K562 (cell line): ENCODE data around the gene ZBTB16. TPM values are rescaled to one million over a fixed set of nuclear protein-coding genes. Genes with fewer than 3 reads are reported as not detected.

Experiments used
- ATAC-seq: fragments of 200-7000 bp; cut with Tn5 transposase; 3 replicates; pipeline ENCODE4 v1.9.1; 2020; ENCODE audit warnings: moderate library complexity
- BruUV-seq: library from RNA; stranded (reverse); fragments of 400-500 nt; replicated peaks from 2 replicates; lab custom pipeline; 2021; lab: Mats Ljungman, UMichigan
- CTCF ChIA-PET: fragments of 300-600 bp; formaldehyde crosslinking; extraction: SDS; loops from one replicate; lab custom pipeline; 2021; ENCODE audit warnings: low intra/inter-chr PET ratio; lab: Yijun Ruan, JAX
- POLR2A ChIA-PET: fragments of 300-600, 350-650 bp; sonication (Branson Sonifier 250); formaldehyde crosslinking; extraction: SDS; loops from one replicate; lab custom pipeline; 2021; ENCODE audit warnings: antibody characterized with exemption, inconsistent platforms; lab: Yijun Ruan, JAX
- DNase-seq, 4 experiments: peaks; one replicate each; pipeline versions ENCODE4 v3.0.0 to v3.0.0-alpha.2; 2011 to 2018; ENCODE audit warnings: low spot score in 3 of 4, mixed read lengths in 3 of 4; ENCODE audit errors: extremely low read depth in 1 of 4
- FAIRE-seq: peaks from 2 replicates; lab custom pipeline; 2011; peaks lifted over from hg19 to GRCh38; lab: Jason Lieb, UNC
- H2AFZ ChIP-seq: 2 replicates; pipeline ENCODE4 v1.6.0; 2011; ENCODE audit warnings: low read depth, low read length, control low read depth, inconsistent platforms
- H3K27ac ChIP-seq: fragments of 200-600 bp; 3 replicates; pipeline ENCODE4 v1.8.0; 2011; ENCODE audit warnings: low read depth, mild to moderate bottlenecking, control low read depth, inconsistent platforms, low read length, moderate library complexity, mixed read lengths; ENCODE audit errors: extremely low read depth
- H3K27me3 ChIP-seq, 2 experiments: fragments of 300-600 bp in 1 of 2; 2 replicates in 1 of 2; 3 replicates in 1 of 2; pipeline versions ENCODE4 v1.6.0 to v1.8.0; 2011; ENCODE audit warnings: inconsistent platforms in 2 of 2, low read length in 2 of 2, mild to moderate bottlenecking in 1 of 2, mixed read lengths in 1 of 2, moderate library complexity in 1 of 2; ENCODE audit not compliant: control insufficient read depth in 2 of 2, insufficient read depth in 2 of 2
- H3K36me3 ChIP-seq: fragments of 300-600 bp; 3 replicates; pipeline ENCODE4 v1.8.0; 2011; ENCODE audit warnings: mild to moderate bottlenecking, low read length, inconsistent platforms; ENCODE audit not compliant: control insufficient read depth, insufficient read depth
- H3K4me1 ChIP-seq, 2 experiments: fragments of 200-600 bp in 1 of 2; replicated peaks in 1 of 2; 2 replicates in 1 of 2; 3 replicates in 1 of 2; pipeline versions ENCODE4 v1.5.1 to v1.8.0; 2011; ENCODE audit warnings: inconsistent platforms in 2 of 2, low read length in 2 of 2, mild to moderate bottlenecking in 1 of 2, mixed read lengths in 1 of 2, moderate library complexity in 1 of 2; ENCODE audit not compliant: control insufficient read depth in 2 of 2, insufficient read depth in 2 of 2
- H3K4me2 ChIP-seq: 2 replicates; pipeline ENCODE4 v1.6.1; 2011; ENCODE audit warnings: low read length, control low read depth, inconsistent platforms, mixed read lengths; ENCODE audit not compliant: insufficient read depth
- H3K4me3 ChIP-seq: fragments of 200-600 bp; sonication (generic), shearing (Covaris generic); 2 replicates; pipeline ENCODE4 v1.5.1; 2016; ENCODE audit warnings: control low read depth, inconsistent platforms
- H3K79me2 ChIP-seq: fragments of 200-600 bp; 3 replicates; pipeline ENCODE4 v1.8.0; 2011; ENCODE audit warnings: low read length, inconsistent platforms; ENCODE audit not compliant: control insufficient read depth, insufficient read depth
- H3K9ac ChIP-seq, 2 experiments: 2 replicates each; pipeline versions ENCODE4 v1.6.0 to v1.6.1; 2011; ENCODE audit warnings: low read depth in 2 of 2, low read length in 2 of 2, control low read depth in 1 of 2, inconsistent platforms in 1 of 2, mild to moderate bottlenecking in 1 of 2, mixed read lengths in 1 of 2; ENCODE audit not compliant: insufficient read depth in 1 of 2
- H3K9me1 ChIP-seq: one replicate; pipeline ENCODE4 v1.6.0; 2011; ENCODE audit warnings: inconsistent platforms, mild to moderate bottlenecking, low read length, moderate library complexity; ENCODE audit not compliant: control insufficient read depth, insufficient read depth
- H3K9me3 ChIP-seq: replicated peaks from 2 replicates; pipeline ENCODE4 v1.5.1; 2011; ENCODE audit warnings: low read depth, low read length, inconsistent platforms; ENCODE audit not compliant: control insufficient read depth, insufficient read depth
- H4K20me1 ChIP-seq: replicated peaks from 2 replicates; pipeline ENCODE4 v1.6.1; 2011; ENCODE audit warnings: low read length, inconsistent platforms, mixed read lengths; ENCODE audit not compliant: control insufficient read depth, insufficient read depth
- EGR1 ChIP-seq: fragments of 450-650 bp; conservative IDR thresholded peaks from 2 replicates; pipeline ENCODE4 v1.6.1; 2017; ENCODE audit warnings: mild to moderate bottlenecking
- ETV1 ChIP-seq: fragments of 450-650 bp; conservative IDR thresholded peaks from 2 replicates; pipeline ENCODE4 v1.6.1; 2016; ENCODE audit warnings: missing genetic modification characterization, control low read depth, low read depth, missing compliant biosample characterization
- FOXP1 ChIP-seq: sonication (generic); formaldehyde crosslinking; IDR thresholded peaks from 2 replicates; pipeline ENCODE4 v1.8.0; 2022; ENCODE audit warnings: mild to moderate bottlenecking, missing genetic modification reagents
- GABPB1 ChIP-seq: sonication (generic); formaldehyde crosslinking; IDR thresholded peaks from 2 replicates; pipeline ENCODE4 v1.8.0; 2022; ENCODE audit warnings: mild to moderate bottlenecking, missing genetic modification reagents
- HEY1 ChIP-seq: fragments of 250-450 bp; sonication (Bioruptor Pico); IDR thresholded peaks from 2 replicates; pipeline ENCODE4 v1.5.0; 2020; ENCODE audit warnings: mild to moderate bottlenecking, moderate library complexity, borderline replicate concordance
- JUND ChIP-seq, 2 experiments: IDR thresholded peaks; 2 replicates in 1 of 2; 3 replicates in 1 of 2; pipeline ENCODE4 v1.6.1; 2011; ENCODE audit warnings: borderline replicate concordance in 2 of 2, low read depth in 2 of 2, low read length in 2 of 2, improper control_type of control experiment in 1 of 2, missing biosample characterization in 1 of 2, missing genetic modification characterization in 1 of 2, missing genetic modification reagents in 1 of 2
- L3MBTL2 ChIP-seq: fragments of 450-650 bp; IDR thresholded peaks from 2 replicates; pipeline ENCODE4 v1.6.1; 2016; ENCODE audit warnings: mild to moderate bottlenecking, moderate library complexity
- NCOA6 ChIP-seq: fragments of 450-650 bp; IDR thresholded peaks from 2 replicates; pipeline ENCODE4 v1.6.1; 2017; ENCODE audit warnings: mild to moderate bottlenecking
- SMC3 ChIP-seq: conservative IDR thresholded peaks from 2 replicates; pipeline ENCODE4 v1.6.1; 2011; ENCODE audit warnings: low read depth, low read length, improper control_type of control experiment; ENCODE audit not compliant: insufficient read depth
- ZBTB7A ChIP-seq: IDR thresholded peaks from 2 replicates; pipeline ENCODE4 v1.6.1; 2011; ENCODE audit warnings: low read depth, mild to moderate bottlenecking, low read length, moderate library complexity, borderline replicate concordance; ENCODE audit not compliant: control insufficient read depth
- ZNF408 ChIP-seq: fragments of 250-450 bp; sonication (Bioruptor Pico); IDR thresholded peaks from 2 replicates; pipeline ENCODE4 v1.4.0; 2020; ENCODE audit warnings: low read depth, mild to moderate bottlenecking, moderate library complexity
- WGBS: fragments of 100-300 bp; shearing (Covaris generic); methylation state at CpG from one replicate; pipeline ENCODE4 v1.1.6; 2016; ENCODE audit warnings: low coverage, mixed read lengths; ENCODE audit not compliant: insufficient coverage; ENCODE audit errors: missing lambda C conversion rate; 5-methylcytosine and 5-hydroxymethylcytosine counted together
- in situ Hi-C: fragments of 300-500 bp; cut with MboI; formaldehyde crosslinking; loops from 4 replicates; pipeline ENCODE4 v1.15.0; 2018; ENCODE audit warnings: inconsistent platforms, mixed read lengths
- intact Hi-C: fragments of 100-400 bp; cut with micrococcal nuclease; formaldehyde crosslinking; loops from 2 replicates; pipeline ENCODE4 v1.14.2; 2022
- polyA plus RNA-seq, 8 experiments: library from polyadenylated mRNA; depleted of rRNA in 4 of 8; stranded (reverse) in 5 of 8; unstranded in 3 of 8; fragments of >200 nt; fragmentation: Nextera tagmentation in 2 of 8; fragmentation: Illumina TruSeq in 1 of 8; extraction: Ambion mirVana in 2 of 8; extraction: Trizol in 1 of 8; gene quantifications; 2 replicates each; pipeline versions ENCODE4 v1.2.1 to v1.2.3, GENCODE V29; 2011 to 2014; ENCODE audit warnings: inconsistent platforms in 1 of 8, missing spikeins in 1 of 8
- total RNA-seq, 7 experiments: library from RNA; depleted of rRNA in 6 of 7; stranded (reverse); fragments of >200 nt in 6 of 7; fragmentation: Illumina TruSeq in 2 of 7; extraction: Trizol in 2 of 7; gene quantifications; 2 replicates each; pipeline versions ENCODE4 v1.2.1 to v1.2.3, GENCODE V29; 2011 to 2021; ENCODE audit warnings: low replicate concordance in 1 of 7
- TF ChIP-seq, protein P1 (sequence below): sonication (generic); formaldehyde crosslinking; IDR thresholded peaks from 2 replicates; pipeline ENCODE4 v1.8.0; 2022; ENCODE audit warnings: missing genetic modification reagents, mild to moderate bottlenecking, moderate library complexity, borderline replicate concordance
- TF ChIP-seq, protein P2 (sequence below), 3 experiments: IDR thresholded peaks in 2 of 3; conservative IDR thresholded peaks in 1 of 3; 2 replicates each; pipeline ENCODE4 v1.5.1; 2011 to 2012; ENCODE audit warnings: low read length in 3 of 3, mild to moderate bottlenecking in 3 of 3, control low read depth in 2 of 3, improper control_type of control experiment in 1 of 3, inconsistent platforms in 1 of 3, low read depth in 1 of 3, mixed read lengths in 1 of 3, moderate library complexity in 1 of 3; ENCODE audit not compliant: insufficient read depth in 2 of 3

ZBTB16 gene
- total and polyA plus RNA-seq, 9 of the 15 experiments (the other 6 are each of a cell fraction or from before 2014, with no cell fraction given) = 0.06 to 0.40 (median 0.24) TPM; not detected in 4

DNA sequence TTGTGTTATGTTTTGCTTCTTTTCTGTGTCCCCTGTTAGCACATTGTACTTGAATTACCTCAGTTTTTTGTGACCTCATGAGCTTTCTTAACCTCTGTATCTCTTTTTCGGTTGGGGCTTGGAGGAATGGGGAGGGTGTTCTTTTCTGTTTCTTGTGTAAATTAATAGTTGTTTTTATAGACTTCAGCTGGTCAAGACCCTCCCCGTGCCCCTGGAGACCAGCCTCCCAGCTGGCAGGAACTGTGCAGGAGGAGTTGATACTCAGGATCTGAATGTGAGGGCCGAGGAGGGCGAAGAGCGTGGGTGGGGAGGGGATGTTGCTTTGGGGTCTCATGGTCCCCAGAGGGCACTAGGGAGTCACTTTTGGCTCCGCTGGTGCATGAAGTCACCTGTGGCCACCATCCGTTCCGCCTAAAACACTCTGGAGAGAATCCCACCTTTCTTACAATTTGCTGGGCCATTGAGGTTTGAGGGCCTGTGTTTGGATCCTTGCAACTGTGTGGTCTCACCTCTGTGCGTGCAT, 192.4 kb downstream of the ZBTB16 start:
- DNase-seq (peak; percentile 59 to 71 (median 64)), FAIRE-seq (no peak), ATAC-seq (peak; percentile 81)
- no TSS peak for BruUV-seq
- Histone ChIP-seq H3K27ac (peak overlapping the region; percentile 25; the same call in 1 of the 3 replicates), H3K4me1 (peaks cover 11% of the 10 kb centered on the region in 2 experiments; a peak in 4 of 5 replicates), H3K4me3 (no peak overlapping the region), H3K4me2 (peak overlapping the region; percentile 46), H3K9ac (peak overlapping the region; percentile 23 to 49; a peak in 2 of 4 replicates), H3K9me3 (no peaks in the 10 kb centered on the region), H3K9me1 (peaks cover 4% of the 10 kb centered on the region), H3K27me3 (no peaks in the 10 kb centered on the region), H3K79me2 (no peaks in the 10 kb centered on the region), H3K36me3 (no peaks in the 10 kb centered on the region), H4K20me1 (no peaks in the 10 kb centered on the region), H2AFZ (peak overlapping the region; percentile 98)
- in situ Hi-C loops (loop anchor here (25.0 kb wide), 1 partner anchor 940 kb away; the partner anchor contains the start of gene TTC12), intact Hi-C loops (loop anchor here (5.0 kb wide), 1 partner anchor 35 kb away; no protein-coding TSS in a partner anchor)
- 27% methylated on average over 8 of the region's 9 CpGs for WGBS
- ChIA-PET POLR2A (interaction anchor here (1.1 kb wide), 1 partner anchor 108 kb away, joined by 3 read pairs; no protein-coding TSS in a partner anchor), CTCF (interaction anchor here (0.6 kb wide), 1 partner anchor 81 kb away, joined by 3 read pairs; no protein-coding TSS in a partner anchor)
- TF ChIP-seq ZBTB7A = 0 out of 2 replicates have a peak, but pooled peaks have one; percentile 49
- no peak for TF ChIP-seq NCOA6
- TF ChIP-seq SMC3 = 0 out of 2 replicates have a peak, but pooled peaks have one; percentile 22
- 0 out of 2 replicates have a peak, but pooled peaks have one; percentile 21 for TF ChIP-seq GABPB1 (CRISPR knock-in tag)
- TF ChIP-seq ETV1 (tag) = no peak
- TF ChIP-seq JUND (IDR thresholded peaks at IDR 0.05; ENCODE audit: borderline replicate concordance, low read depth, low read length) = 0 out of 2 replicates have a peak, but pooled peaks have one; percentile 4
- no peak for TF ChIP-seq JUND (tag; IDR thresholded peaks at IDR 0.05; ENCODE audit: borderline replicate concordance, low read depth, low read length)
- TF ChIP-seq EGR1 = peak; percentile 64; the same call in 1 of the 2 replicates
- TF ChIP-seq, protein P1, sequence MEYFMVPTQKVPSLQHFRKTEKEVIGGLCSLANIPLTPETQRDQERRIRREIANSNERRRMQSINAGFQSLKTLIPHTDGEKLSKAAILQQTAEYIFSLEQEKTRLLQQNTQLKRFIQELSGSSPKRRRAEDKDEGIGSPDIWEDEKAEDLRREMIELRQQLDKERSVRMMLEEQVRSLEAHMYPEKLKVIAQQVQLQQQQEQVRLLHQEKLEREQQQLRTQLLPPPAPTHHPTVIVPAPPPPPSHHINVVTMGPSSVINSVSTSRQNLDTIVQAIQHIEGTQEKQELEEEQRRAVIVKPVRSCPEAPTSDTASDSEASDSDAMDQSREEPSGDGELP (CRISPR knock-in tag) = peak; percentile 40; the same call in 1 of the 2 replicates
- no peak for TF ChIP-seq HEY1
- TF ChIP-seq, protein P2, sequence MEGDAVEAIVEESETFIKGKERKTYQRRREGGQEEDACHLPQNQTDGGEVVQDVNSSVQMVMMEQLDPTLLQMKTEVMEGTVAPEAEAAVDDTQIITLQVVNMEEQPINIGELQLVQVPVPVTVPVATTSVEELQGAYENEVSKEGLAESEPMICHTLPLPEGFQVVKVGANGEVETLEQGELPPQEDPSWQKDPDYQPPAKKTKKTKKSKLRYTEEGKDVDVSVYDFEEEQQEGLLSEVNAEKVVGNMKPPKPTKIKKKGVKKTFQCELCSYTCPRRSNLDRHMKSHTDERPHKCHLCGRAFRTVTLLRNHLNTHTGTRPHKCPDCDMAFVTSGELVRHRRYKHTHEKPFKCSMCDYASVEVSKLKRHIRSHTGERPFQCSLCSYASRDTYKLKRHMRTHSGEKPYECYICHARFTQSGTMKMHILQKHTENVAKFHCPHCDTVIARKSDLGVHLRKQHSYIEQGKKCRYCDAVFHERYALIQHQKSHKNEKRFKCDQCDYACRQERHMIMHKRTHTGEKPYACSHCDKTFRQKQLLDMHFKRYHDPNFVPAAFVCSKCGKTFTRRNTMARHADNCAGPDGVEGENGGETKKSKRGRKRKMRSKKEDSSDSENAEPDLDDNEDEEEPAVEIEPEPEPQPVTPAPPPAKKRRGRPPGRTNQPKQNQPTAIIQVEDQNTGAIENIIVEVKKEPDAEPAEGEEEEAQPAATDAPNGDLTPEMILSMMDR (IDR thresholded peaks at IDR 0.05 in 2 of 3, conservative IDR thresholded peaks at IDR 0.05 in 1 of 3; ENCODE audit: insufficient read depth in 2 of 3, low read depth in 1 of 3, low read length in 3 of 3) = peak; percentile 42 to 51 (median 51); a peak in 5 of 6 replicates
- TF ChIP-seq FOXP1 = no peak
- TF ChIP-seq L3MBTL2 = peak; percentile 42; the same call in 1 of the 2 replicates
- TF ChIP-seq ZNF408 (CRISPR knock-in tag) = no peak
